OCI-M2 (cell line): Measurements from ENCODE around the gene KIF26A.

Source experiments
- DNase-seq: peaks from one replicate; lab custom pipeline; 2025; ENCODE audit not compliant: unreplicated experiment; lab: John Stamatoyannopoulos, UW

KIF26A gene

DNA sequence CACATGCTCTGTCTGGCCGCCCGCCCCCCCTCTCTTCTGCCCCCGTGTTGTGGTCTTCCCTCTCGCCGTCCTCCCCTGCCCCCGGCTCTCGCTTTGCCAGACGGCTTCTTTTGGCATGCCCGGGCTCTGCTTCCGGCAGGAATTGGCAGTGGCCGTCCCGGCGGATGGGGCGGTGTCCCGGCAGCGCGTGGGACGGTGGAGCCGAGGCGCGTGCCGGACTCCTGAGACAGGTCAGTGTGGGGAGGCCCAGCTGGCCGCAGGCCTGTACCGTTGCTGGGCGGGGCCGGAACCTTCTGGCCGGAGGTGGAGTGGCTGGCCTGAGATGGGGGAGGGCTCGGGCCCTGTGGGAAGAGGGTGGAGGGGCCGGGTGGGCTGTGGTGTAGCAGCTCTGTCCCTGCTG is 17.1 kb downstream of the KIF26A start:
- no peak for DNase-seq

- no peak for DNase-seq
Observed at GRCh38 chr14:104156142-104156541, 17.8 kb downstream of the KIF26A start.

DNA sequence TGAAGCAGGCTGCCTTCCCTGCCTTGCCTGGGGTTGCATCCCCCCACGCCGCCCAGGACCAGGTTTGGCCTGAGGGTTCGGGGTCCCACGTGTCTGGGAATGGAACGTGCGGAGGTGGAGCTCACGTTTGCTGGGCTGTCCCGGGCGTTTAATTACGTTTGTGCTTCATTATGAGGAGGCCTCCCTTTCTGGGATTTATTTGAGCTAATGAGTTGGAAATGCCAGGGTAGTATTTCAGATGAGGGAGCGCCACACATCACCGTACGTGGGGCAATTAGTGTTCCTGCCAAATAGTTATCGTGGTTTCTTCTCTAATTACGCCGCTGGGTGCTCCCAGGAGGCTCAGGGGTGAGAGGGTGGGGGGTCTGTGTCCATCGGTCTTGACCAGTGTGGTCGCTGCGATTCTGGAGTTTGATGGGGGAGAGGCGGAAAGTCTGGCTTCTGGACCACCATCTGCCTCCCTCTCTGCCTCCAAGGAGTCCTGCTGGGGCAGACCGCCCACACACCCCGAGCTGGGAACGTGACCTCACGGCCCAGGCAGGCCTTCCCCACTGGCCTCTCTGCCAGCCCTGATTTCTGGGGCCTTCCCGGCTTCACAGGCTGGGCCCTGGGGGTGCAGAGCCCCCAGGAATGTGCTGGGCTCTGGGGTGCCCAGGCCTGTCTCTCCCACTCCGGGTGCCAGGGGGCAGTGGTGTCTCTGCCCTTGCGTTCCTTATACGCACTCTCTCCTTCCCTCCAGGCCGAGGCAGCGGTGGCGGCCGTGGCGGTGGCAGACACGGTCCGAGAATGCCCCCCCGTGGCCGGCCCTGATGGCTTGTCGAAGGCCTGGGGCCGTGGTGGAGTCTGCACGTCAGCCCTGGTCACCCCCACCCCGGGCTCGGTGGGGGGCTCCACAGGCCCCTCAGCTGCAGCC is 18.9 kb downstream of the KIF26A start:
- no peak for DNase-seq

DNA sequence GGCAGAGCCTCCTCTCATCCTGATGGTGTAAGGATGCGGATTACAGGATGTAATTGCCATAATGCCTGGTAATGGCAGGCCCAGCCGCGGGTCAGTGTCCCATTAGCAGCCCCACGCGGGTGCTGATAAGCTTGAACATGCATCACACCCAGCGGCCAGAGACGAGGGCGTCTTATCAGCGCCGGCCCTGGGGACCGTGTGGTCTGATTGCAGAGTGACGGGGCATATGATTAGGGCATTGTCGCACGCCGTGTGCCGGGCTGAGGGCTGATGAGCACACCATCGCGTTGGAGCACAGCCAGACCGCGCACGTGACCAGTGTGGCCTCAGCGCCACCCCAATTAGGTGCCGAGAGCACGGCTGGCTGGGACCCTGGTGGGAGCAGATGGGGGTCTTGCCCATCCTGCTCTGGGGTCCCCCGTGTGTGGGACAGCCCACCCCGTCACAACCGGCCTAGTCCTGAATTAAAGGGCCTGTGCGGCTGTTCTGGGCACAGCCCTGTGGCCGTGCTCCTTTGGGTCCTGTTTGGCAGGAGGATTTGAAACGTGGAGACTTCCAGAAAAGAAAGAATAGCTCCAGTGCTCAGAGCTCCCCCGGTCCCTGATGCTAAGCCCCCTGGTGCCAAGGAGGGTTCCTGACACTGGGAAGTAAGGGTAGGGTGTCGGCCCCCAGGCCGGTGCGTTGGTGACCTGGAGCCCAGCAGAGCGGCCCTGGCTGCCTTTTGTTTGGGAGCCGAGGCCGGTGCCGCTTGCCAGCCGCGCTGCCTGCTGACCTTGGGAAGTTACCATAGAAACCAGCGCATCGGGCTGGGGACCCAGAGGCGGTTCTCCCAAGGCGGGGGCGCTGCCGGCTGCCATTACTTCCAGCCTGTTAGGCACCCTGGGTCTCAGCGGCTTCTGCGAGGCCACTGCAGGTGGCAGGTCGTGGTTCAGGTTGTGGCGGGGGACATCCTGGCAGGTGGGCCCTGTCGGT is 20.7 kb downstream of the KIF26A start:
- DNase-seq, result no peak

DNA sequence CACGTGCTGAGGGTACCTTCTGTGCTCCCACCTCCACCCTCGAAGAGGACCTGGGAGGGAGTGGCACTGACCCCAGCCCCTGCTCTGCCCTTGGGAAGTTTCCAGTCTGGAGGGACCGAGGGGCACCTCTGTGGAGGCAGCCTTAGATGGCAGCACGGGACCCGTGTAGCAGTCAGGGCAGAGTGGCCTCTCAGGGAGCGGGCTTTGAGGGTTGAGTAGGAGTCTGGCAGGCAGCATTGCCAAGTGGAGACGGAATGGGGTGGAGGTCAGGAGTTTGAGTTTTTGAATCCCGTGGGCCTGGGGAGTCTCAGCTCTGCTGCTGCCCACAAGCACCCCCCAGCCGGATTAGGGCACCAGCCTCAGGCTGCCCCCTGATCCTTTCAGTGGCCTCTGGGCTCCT is 21.6 kb downstream of the KIF26A start:
- no peak for DNase-seq

- DNase-seq, result no peak
Observed at GRCh38 chr14:104161602-104162367, 23.4 kb downstream of the KIF26A start.

DNA sequence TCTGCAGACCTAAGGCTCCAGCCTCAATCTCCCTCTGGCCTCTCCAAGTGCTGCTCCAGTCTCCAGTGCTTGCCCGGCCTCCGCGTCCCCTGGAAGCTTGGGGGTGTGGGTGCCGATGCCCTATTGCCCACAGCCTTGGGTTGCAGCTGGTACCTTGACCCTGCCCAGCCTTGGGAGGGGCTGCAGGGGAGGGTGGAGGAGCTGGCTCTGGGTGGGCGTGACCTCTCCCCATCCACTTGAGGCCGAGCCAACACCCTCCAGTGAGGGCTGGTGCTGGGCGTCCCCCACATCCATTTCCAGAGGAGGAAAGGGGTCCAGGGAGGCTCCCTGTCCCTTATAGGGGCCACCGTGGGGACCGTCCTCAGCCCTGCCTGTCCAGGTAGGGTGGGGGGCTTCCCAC is 24.1 kb downstream of the KIF26A start:
- no peak for DNase-seq

- DNase-seq, result no peak
Observed at GRCh38 chr14:104163541-104163940, 25.2 kb downstream of the KIF26A start.

DNA sequence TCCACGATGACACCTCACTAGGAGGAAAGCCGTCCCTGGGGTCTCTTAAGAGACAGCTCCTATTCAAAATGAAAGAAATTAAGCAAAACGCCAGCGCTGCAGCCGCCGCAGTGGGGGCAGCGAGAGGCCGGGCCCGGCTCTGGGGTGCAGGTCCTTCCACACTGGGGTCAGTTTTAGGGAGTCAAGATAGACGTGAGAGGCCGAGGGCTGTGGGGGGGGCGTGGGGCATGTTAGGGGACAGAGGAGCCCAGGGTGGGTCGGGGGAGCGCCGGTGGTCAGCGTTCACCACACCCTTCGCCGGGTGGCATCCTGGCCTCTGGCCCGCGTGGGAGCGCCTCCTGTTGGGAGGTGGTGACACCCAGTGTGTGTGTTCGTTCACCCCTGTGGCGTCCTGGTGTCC is 25.7 kb downstream of the KIF26A start:
- no peak for DNase-seq

GRCh38 chr14:104164512-104164911 is 26.1 kb downstream of the KIF26A start:
- no peak for DNase-seq

DNA sequence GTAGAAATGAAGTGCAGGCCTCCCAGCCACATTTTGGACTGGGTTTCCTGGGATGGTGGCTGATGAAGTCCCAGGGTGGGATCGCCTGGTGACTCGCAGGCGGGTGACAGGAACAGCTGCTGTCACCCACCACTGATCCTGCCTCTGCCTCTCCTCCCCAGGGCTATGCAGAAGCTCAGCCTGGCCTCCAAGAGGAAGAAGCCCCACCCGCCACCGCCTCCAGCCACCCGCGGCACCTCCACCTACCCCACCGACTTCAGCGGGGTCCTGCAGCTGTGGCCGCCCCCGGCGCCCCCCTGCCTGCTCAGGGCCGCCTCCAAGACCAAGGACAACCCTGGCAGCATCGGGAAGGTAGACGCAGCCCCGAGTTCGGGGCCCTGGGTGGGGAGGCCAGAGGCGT is 28.3 kb downstream of the KIF26A start:
- no peak for DNase-seq

GRCh38 chr14:104168603-104169002 is 30.2 kb downstream of the KIF26A start:
- no peak for DNase-seq

GRCh38 chr14:104169005-104169698 is 30.8 kb downstream of the KIF26A start:
- DNase-seq, result no peak

GRCh38 chr14:104169699-104170479 is 31.5 kb downstream of the KIF26A start:
- DNase-seq, result no peak

DNA sequence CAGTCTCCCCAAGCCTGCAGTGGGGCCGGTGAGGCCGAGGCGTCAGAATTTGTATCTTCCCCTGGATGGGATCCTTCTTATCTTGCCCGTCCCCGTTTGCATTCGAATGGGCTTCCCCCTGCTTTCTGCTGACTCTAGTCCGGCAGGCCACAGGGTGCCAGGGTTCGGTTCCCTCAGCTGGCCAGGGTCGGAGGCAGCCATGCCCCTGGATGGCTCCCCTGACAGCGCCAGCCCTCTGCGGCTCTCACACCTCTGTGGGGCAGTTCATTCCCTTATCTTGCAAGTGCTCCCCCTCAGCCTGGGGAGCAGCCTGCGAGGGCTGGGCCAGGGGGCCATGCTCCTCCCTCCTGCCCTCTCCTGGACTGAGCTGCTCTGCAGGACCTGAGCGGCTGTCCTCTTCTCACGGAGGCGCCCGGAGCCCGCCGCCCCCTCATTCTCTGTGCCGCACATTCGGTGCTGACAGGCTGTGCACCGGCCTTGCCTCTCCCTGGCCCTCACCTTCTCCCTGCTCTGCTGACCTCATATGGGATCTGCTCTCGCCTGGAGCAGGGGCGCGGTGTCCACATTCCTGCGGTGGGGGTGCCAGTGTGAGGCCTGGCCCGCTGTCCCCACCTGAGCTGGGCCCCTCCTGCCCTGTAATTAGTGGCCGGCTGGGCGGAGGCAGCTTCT is 32.8 kb downstream of the KIF26A start:
- no peak for DNase-seq

DNA sequence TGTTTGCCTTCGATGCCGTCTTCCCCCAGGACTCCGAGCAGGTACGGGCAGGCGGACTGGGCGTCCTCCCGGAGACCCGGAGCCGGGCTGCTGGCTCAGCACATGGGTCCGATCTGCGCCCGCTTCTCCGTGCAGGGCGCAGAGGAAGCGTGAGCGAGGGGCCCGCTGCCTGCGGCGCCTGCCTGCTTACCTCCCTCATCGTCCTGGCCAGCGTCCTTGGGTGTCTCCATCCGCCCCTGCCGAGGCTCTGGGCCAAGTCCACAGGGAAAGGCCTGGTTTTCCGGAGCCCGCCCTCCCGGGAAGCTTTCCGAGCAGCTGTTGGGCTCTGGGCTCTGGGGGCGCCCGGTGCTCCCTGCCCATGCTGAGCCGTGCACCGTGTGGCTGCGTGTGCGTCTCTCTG is 33.5 kb downstream of the KIF26A start:
- no peak for DNase-seq

DNA sequence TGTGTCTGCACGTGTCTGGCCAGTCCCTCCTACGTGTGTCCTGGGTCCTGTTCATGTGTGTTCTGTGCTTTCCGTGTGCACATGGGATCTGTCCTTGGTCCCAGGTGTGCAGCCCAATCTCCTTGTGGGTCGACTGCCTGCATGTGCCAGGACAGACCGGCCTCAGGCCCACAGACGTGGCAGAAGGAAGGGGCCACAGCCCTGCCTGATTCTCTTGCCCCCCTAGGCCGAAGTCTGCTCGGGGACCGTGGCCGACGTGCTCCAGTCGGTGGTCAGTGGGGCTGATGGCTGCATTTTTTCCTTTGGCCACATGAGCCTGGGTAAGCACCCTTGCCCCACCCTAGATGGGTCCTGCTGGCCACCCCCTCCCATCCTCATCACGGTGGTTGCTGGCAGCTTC is 34.0 kb downstream of the KIF26A start:
- DNase-seq, result no peak

- DNase-seq, result no peak
Observed at GRCh38 chr14:104172880-104173279, 34.5 kb downstream of the KIF26A start.

DNA sequence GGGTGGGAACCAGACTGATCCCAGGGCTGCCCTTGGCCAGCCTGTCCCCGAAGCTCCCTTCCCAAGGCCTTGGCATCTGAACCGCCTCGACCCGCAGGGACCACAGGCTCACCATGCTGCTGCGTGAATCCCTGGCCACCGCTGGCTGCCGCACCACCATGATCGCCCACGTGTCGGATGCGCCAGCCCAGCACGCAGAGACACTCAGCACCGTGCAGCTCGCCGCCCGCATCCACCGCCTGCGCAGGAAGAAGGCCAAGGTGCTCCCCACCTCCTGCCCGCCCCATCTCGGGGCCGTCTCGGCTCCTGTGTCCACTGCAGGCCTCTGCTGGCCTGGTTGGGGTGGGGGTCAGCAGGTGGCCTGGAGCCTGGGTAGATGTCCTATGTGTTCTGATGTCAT is 35.7 kb downstream of the KIF26A start:
- DNase-seq, result no peak
